GM23338 (cell line): ENCODE data around the gene PNPLA2.

ENCODE experiments used
- POLR2AphosphoS5 ChIP-seq: IDR thresholded peaks from 2 replicates; pipeline ENCODE4 v1.6.1; 2016; ENCODE audit warnings: antibody characterized with exemption, low read depth
- TF ChIP-seq, protein P1 (sequence below), 2 experiments: fragments of 200-600 bp in 1 of 2; sonication (generic) in 1 of 2; conservative IDR thresholded peaks; 2 replicates each; pipeline versions ENCODE4 v1.5.1 to v1.6.1; 2016 to 2017; ENCODE audit warnings: antibody characterized with exemption in 2 of 2, low read depth in 2 of 2, mild to moderate bottlenecking in 2 of 2, moderate library complexity in 1 of 2

DNA sequence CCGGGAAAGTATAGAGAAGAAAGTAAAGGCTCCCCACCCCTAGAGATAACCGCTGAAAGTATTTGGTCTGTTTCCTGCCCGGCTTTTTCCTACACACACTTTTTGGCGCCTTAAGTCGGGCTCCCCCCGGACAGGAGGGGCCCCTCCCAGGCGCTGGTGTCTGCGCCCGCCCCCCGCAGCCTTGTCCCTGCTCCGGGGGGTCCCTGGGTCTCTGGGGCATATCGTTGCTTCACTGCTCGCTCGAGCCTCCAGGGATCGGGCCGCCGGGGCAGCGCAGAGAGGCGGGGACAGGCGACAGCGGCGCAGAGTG lies 8.1 kb downstream of the PNPLA2 start:
- TF ChIP-seq, protein P1, sequence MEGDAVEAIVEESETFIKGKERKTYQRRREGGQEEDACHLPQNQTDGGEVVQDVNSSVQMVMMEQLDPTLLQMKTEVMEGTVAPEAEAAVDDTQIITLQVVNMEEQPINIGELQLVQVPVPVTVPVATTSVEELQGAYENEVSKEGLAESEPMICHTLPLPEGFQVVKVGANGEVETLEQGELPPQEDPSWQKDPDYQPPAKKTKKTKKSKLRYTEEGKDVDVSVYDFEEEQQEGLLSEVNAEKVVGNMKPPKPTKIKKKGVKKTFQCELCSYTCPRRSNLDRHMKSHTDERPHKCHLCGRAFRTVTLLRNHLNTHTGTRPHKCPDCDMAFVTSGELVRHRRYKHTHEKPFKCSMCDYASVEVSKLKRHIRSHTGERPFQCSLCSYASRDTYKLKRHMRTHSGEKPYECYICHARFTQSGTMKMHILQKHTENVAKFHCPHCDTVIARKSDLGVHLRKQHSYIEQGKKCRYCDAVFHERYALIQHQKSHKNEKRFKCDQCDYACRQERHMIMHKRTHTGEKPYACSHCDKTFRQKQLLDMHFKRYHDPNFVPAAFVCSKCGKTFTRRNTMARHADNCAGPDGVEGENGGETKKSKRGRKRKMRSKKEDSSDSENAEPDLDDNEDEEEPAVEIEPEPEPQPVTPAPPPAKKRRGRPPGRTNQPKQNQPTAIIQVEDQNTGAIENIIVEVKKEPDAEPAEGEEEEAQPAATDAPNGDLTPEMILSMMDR (conservative IDR thresholded peaks at IDR 0.05; ENCODE audit: low read depth in 2 of 2), result no peak
- TF ChIP-seq POLR2AphosphoS5, result no peak
